Spleen (tissue), 11 donors: ENCODE measurements around the gene SASH1. TPM values are rescaled to one million over a fixed set of nuclear protein-coding genes. Genes with fewer than 3 reads are reported as not detected.

Source experiments
- DNase-seq: peaks from one replicate; pipeline ENCODE4 v3.0.0-alpha.2; 2020
- H3K27ac ChIP-seq, 8 donors: fragments of 200-600 bp; sonication (generic) in 7 of 8; 1 replicate in 4 of 8; 2 replicates in 4 of 8; pipeline versions ENCODE4 v1.5.0 to v1.8.0; 2016 to 2021; ENCODE audit warnings: inconsistent platforms in 4 of 8, mild to moderate bottlenecking in 4 of 8, moderate library complexity in 1 of 8
- H3K27me3 ChIP-seq, 7 donors: fragments of 200-600 bp; sonication (generic) in 6 of 7; replicated peaks in 1 of 7; 1 replicate in 4 of 7; 2 replicates in 3 of 7; pipeline versions ENCODE4 v1.5.0 to v1.8.0; 2016 to 2021; ENCODE audit warnings: inconsistent platforms in 3 of 7, mild to moderate bottlenecking in 1 of 7
- H3K36me3 ChIP-seq, 6 donors: fragments of 200-600 bp; sonication (generic) in 5 of 6; 1 replicate in 4 of 6; 2 replicates in 2 of 6; pipeline versions ENCODE4 v1.5.0 to v1.8.0; 2016 to 2021; ENCODE audit warnings: inconsistent platforms in 2 of 6
- H3K4me1 ChIP-seq, 6 donors: fragments of 200-600 bp; sonication (generic) in 5 of 6; 1 replicate in 3 of 6; 2 replicates in 3 of 6; pipeline versions ENCODE4 v1.5.0 to v1.8.0; 2016 to 2021; ENCODE audit warnings: inconsistent platforms in 3 of 6
- H3K4me3 ChIP-seq, 8 donors: fragments of 200-600 bp; sonication (generic) in 7 of 8; 1 replicate in 4 of 8; 2 replicates in 4 of 8; pipeline versions ENCODE4 v1.5.0 to v1.8.0; 2016 to 2021; ENCODE audit warnings: inconsistent platforms in 4 of 8, mild to moderate bottlenecking in 4 of 8, moderate library complexity in 2 of 8
- H3K9me3 ChIP-seq, 8 donors: fragments of 200-600 bp; sonication (generic) in 7 of 8; 1 replicate in 4 of 8; 2 replicates in 4 of 8; pipeline versions ENCODE4 v1.5.0 to v1.8.0; 2016 to 2021; ENCODE audit warnings: inconsistent platforms in 4 of 8
- CTCF ChIP-seq, 11 experiments: fragments of 200-600 bp in 7 of 11; fragments of 450-650 bp in 4 of 11; sonication (generic) in 4 of 11; IDR thresholded peaks in 8 of 11; conservative IDR thresholded peaks in 3 of 11; 1 replicate in 7 of 11; 2 replicates in 4 of 11; pipeline versions ENCODE4 v1.4.0 to v1.8.0; 2016 to 2021; ENCODE audit warnings: antibody characterized with exemption in 11 of 11, inconsistent platforms in 4 of 11, mild to moderate bottlenecking in 1 of 11
- POLR2A ChIP-seq, 3 donors: fragments of 450-650 bp; IDR thresholded peaks; one replicate each; pipeline ENCODE4 v1.5.1; 2017; ENCODE audit warnings: antibody characterized with exemption in 3 of 3, mild to moderate bottlenecking in 1 of 3
- POLR2AphosphoS5 ChIP-seq, 3 donors: sonication (generic); formaldehyde crosslinking; IDR thresholded peaks; one replicate each; pipeline ENCODE4 v1.5.1; 2017; ENCODE audit warnings: antibody characterized with exemption in 3 of 3
- WGBS, 5 donors: extraction: QIAGEN DNeasy Blood & Tissue Kit in 3 of 5; methylation state at CpG; one replicate each; pipeline versions ENCODE4 v1.1.5 to v1.1.7; 2013 to 2018; 5-methylcytosine and 5-hydroxymethylcytosine counted together
- intact Hi-C: fragments of 100-400 bp; cut with DNase I; formaldehyde crosslinking; loops from one replicate; pipeline ENCODE4 v1.15.0; 2023; ENCODE audit warnings: low total_unique reads
- polyA plus RNA-seq, 3 donors: library from polyadenylated mRNA; stranded (reverse); fragments of 200-250 nt; gene quantifications; one replicate each; pipeline ENCODE4 v1.2.1, GENCODE V29; 2013
- total RNA-seq, 7 donors: library from RNA; depleted of rRNA in 3 of 7; stranded (reverse); fragments of >200 nt in 3 of 7; fragmentation: NEBNext Ultra II Directional in 4 of 7; extraction: Animal tissue kit (Norgen Biotek cat#: 25700) in 4 of 7; gene quantifications; one replicate each; pipeline versions ENCODE4 v1.1.0 to v1.2.1, GENCODE V29; 2016 to 2021
- donor health status: healthy with polysubstance abuse.
- donor health status: DM: no; HTN: no; CAD: no; lungs with moderate emphysema.
- donor health status: DM: no; HTN: no; CAD: no.
- donor health status: Bipolar disorder and iron deficiency.
- donor health status: healthy.
- donor health status: DM: no; HTN: no; CAD: no.
- donor health status: DM: yes; HTN: yes; CAD: no.

Gene SASH1
- total and polyA plus RNA-seq, 10 donors = 3.9 to 103 (median 57.9) TPM

DNA sequence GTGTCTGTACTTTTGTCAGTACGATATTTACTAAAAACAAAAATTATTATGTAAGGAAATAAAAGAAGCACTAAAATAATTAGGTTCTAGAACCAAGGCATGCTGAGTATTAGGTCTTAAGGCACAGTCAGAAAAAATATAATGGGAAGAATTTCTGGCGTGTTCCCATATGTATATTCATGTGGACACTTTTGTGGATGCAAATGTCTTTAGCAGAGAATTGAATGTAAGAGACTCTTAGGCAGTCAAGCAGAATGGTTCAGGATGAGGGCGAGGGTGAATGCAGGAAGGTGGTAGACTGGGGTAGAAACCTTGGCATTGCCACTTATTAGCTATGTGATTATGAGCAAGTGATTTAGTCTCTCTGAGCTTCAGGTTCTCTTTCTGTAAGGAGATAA, 71.5 kb downstream of the SASH1 start:
- 90 to 96% (median 92%) methylated on average over 3 of the region's 3 CpGs for WGBS, 5 donors
- TF ChIP-seq CTCF (IDR thresholded peaks at IDR 0.05 in 8 of 11, conservative IDR thresholded peaks at IDR 0.05 in 3 of 11) = no peak
- TF ChIP-seq POLR2A (IDR thresholded peaks at IDR 0.05) = no peak
- TF ChIP-seq POLR2AphosphoS5 (IDR thresholded peaks at IDR 0.05) = no peak
- no peaks in the 10 kb centered on the region for H3K36me3 ChIP-seq
- intact Hi-C loops = no loop called here
- no peaks in the 10 kb centered on the region for H3K27me3 ChIP-seq
- no peak overlapping the region for H3K27ac ChIP-seq
- DNase-seq = no peak
- no peak overlapping the region for H3K4me3 ChIP-seq
- H3K4me1 ChIP-seq = peaks cover 0 to 13% (median 2%) of the 10 kb centered on the region in 6 donors
- H3K9me3 ChIP-seq = no peaks in the 10 kb centered on the region

DNA sequence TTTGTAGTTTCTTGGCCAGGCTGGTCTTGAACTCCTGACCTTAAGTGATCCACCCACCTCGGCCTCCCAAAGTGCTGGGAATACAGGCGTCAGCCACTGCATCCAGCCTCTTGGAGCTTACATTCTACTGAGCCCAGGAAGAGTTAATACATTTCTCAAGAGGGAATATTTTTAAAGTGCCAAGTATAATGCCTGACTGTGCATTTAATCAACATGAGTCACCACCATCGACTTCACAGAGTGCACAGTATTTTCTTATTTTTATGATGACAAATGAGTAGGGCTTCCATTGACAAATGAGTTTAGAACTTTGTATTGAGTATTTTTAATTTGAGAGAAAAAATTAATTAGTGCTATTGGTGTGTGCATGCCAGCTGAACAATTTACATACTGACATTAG, 72.2 kb downstream of the SASH1 start:
- WGBS, 5 donors = 54 to 72% (median 63%) methylated on average over 3 of the region's 3 CpGs

GRCh38 chr6:148415511-148416260, 73.0 kb downstream of the SASH1 start:
- H3K27me3 ChIP-seq = no peaks in the 10 kb centered on the region
- no peak for DNase-seq
- no peak overlapping the region for H3K27ac ChIP-seq
- no peak overlapping the region for H3K4me3 ChIP-seq
- no peak for TF ChIP-seq POLR2A (IDR thresholded peaks at IDR 0.05)
- TF ChIP-seq CTCF (IDR thresholded peaks at IDR 0.05 in 8 of 11, conservative IDR thresholded peaks at IDR 0.05 in 3 of 11) = no peak
- no peak for TF ChIP-seq POLR2AphosphoS5 (IDR thresholded peaks at IDR 0.05)
- intact Hi-C loops = no loop called here
- H3K36me3 ChIP-seq = no peaks in the 10 kb centered on the region
- no peaks in the 10 kb centered on the region for H3K9me3 ChIP-seq
- H3K4me1 ChIP-seq = peaks cover 0 to 17% (median 2%) of the 10 kb centered on the region in 6 donors
- 85 to 90% (median 89%) methylated on average over 4 of the region's 4 CpGs for WGBS, 5 donors

More for the DNA sequence above, 72.2 kb downstream of the SASH1 start:
- H3K36me3 ChIP-seq = no peaks in the 10 kb centered on the region
- H3K4me1 ChIP-seq = peaks cover 0 to 16% (median 2%) of the 10 kb centered on the region in 6 donors
- H3K9me3 ChIP-seq = no peaks in the 10 kb centered on the region
- no peak overlapping the region for H3K27ac ChIP-seq
- no peak overlapping the region for H3K4me3 ChIP-seq
- TF ChIP-seq POLR2AphosphoS5 (IDR thresholded peaks at IDR 0.05) (no peak), CTCF (IDR thresholded peaks at IDR 0.05 in 8 of 11, conservative IDR thresholded peaks at IDR 0.05 in 3 of 11) (no peak), POLR2A (IDR thresholded peaks at IDR 0.05) (no peak)
- H3K27me3 ChIP-seq = no peaks in the 10 kb centered on the region
- DNase-seq = no peak
- intact Hi-C loops = no loop called here

- WGBS, 5 donors = 75 to 86% (median 81%) methylated on average over 7 of the region's 7 CpGs
- H3K4me1 ChIP-seq = peaks cover 0 to 17% (median 2%) of the 10 kb centered on the region in 6 donors
- no peaks in the 10 kb centered on the region for H3K36me3 ChIP-seq
- no peak overlapping the region for H3K27ac ChIP-seq
- no peak for TF ChIP-seq POLR2A (IDR thresholded peaks at IDR 0.05)
- TF ChIP-seq POLR2AphosphoS5 (IDR thresholded peaks at IDR 0.05) = no peak
- no peak for TF ChIP-seq CTCF (IDR thresholded peaks at IDR 0.05 in 8 of 11, conservative IDR thresholded peaks at IDR 0.05 in 3 of 11)
- H3K4me3 ChIP-seq = no peak overlapping the region
- H3K9me3 ChIP-seq = no peaks in the 10 kb centered on the region
- intact Hi-C loops = no loop called here
- DNase-seq = no peak
- H3K27me3 ChIP-seq = no peaks in the 10 kb centered on the region
These were observed 73.8 kb downstream of the SASH1 start for GRCh38 chr6:148416330-148416965.
